Fibroblast of lung (primary cell): ENCODE measurements around the gene AADACL2. TPM values are rescaled to one million over a fixed set of nuclear protein-coding genes. Genes with fewer than 3 reads are reported as not detected.

Source experiments
- DNase-seq, 2 donors: peaks; one replicate each; pipeline versions ENCODE4 v3.0.0 to v3.0.0-alpha.2; 2010; ENCODE audit warnings: low read depth in 2 of 2
- H2AFZ ChIP-seq: 2 replicates; pipeline ENCODE4 v1.5.1; 2012; ENCODE audit warnings: low read length, control low read depth, inconsistent platforms
- H3K27ac ChIP-seq: 2 replicates; pipeline ENCODE4 v1.5.1; 2011; ENCODE audit warnings: low read length, control low read depth; ENCODE audit not compliant: insufficient read depth
- H3K27me3 ChIP-seq: 2 replicates; pipeline ENCODE4 v1.5.1; 2011; ENCODE audit warnings: mild to moderate bottlenecking, low read length; ENCODE audit not compliant: control insufficient read depth, insufficient read depth
- H3K36me3 ChIP-seq: 2 replicates; pipeline ENCODE4 v1.5.1; 2011; ENCODE audit warnings: low read length; ENCODE audit not compliant: control insufficient read depth, insufficient read depth
- H3K4me1 ChIP-seq: 2 replicates; pipeline ENCODE4 v1.5.1; 2011; ENCODE audit warnings: low read length; ENCODE audit not compliant: control insufficient read depth, insufficient read depth; ENCODE audit errors: extremely low read depth
- H3K4me2 ChIP-seq: 2 replicates; pipeline ENCODE4 v1.5.1; 2011; ENCODE audit warnings: low read length, control low read depth; ENCODE audit not compliant: insufficient read depth; ENCODE audit errors: extremely low read depth
- H3K4me3 ChIP-seq, 4 experiments: fragments of 200-600 bp in 1 of 4; sonication (generic) in 1 of 4; replicated peaks in 1 of 4; 2 replicates each; pipeline ENCODE4 v1.5.1; 2011 to 2016; ENCODE audit warnings: low read length in 4 of 4, low read depth in 3 of 4, mild to moderate bottlenecking in 3 of 4, control low read depth in 2 of 4, inconsistent platforms in 1 of 4, mixed read lengths in 1 of 4; ENCODE audit not compliant: insufficient read depth in 1 of 4; ENCODE audit errors: control extremely low read depth in 1 of 4
- H3K79me2 ChIP-seq: 2 replicates; pipeline ENCODE4 v1.5.1; 2012; ENCODE audit warnings: mild to moderate bottlenecking, low read length, inconsistent platforms; ENCODE audit not compliant: control insufficient read depth, insufficient read depth
- H3K9ac ChIP-seq: 2 replicates; pipeline ENCODE4 v1.5.1; 2011; ENCODE audit warnings: mild to moderate bottlenecking, low read length, control low read depth; ENCODE audit not compliant: insufficient read depth
- H3K9me3 ChIP-seq: 2 replicates; pipeline ENCODE4 v1.5.1; 2012; ENCODE audit warnings: low read depth, low read length; ENCODE audit not compliant: control insufficient read depth, insufficient read depth
- H4K20me1 ChIP-seq: 2 replicates; pipeline ENCODE4 v1.5.1; 2011; ENCODE audit warnings: low read length; ENCODE audit not compliant: control insufficient read depth, insufficient read depth; ENCODE audit errors: extremely low read depth
- EZH2 ChIP-seq: IDR thresholded peaks from 2 replicates; pipeline ENCODE4 v1.5.1; 2012; ENCODE audit warnings: low read length, control low read depth, mild to moderate bottlenecking; ENCODE audit errors: missing control alignments
- polyA plus RNA-seq, 2 donors: library from polyadenylated mRNA; depleted of rRNA in 1 of 2; stranded (reverse) in 1 of 2; unstranded in 1 of 2; fragments of >200 nt; gene quantifications; 2 replicates each; pipeline ENCODE4 v1.2.1, GENCODE V29; 2011 to 2012; ENCODE audit warnings: missing spikeins in 1 of 2
- total RNA-seq: library from RNA; depleted of rRNA; stranded (reverse); fragments of >200 nt; gene quantifications from 2 replicates; pipeline ENCODE4 v1.2.1, GENCODE V29; 2014
- TF ChIP-seq, protein P1 (sequence below), 2 donors: IDR thresholded peaks in 1 of 2; conservative IDR thresholded peaks in 1 of 2; 1 replicate in 1 of 2; 2 replicates in 1 of 2; pipeline ENCODE4 v1.5.1; 2011 to 2012; ENCODE audit warnings: low read length in 2 of 2, control low read depth in 1 of 2, inconsistent platforms in 1 of 2, low read depth in 1 of 2, mild to moderate bottlenecking in 1 of 2

The AADACL2 gene
- total and polyA plus RNA-seq, 2 donors (not counting 1 experiment from before 2014, with no cell fraction given), result not detected

- H3K4me3 ChIP-seq, result no peak overlapping the region
- no peak overlapping the region for H2AFZ ChIP-seq
- H3K4me2 ChIP-seq, result no peak overlapping the region
- H3K36me3 ChIP-seq, result no peaks in the 10 kb centered on the region
- TF ChIP-seq, protein P1, sequence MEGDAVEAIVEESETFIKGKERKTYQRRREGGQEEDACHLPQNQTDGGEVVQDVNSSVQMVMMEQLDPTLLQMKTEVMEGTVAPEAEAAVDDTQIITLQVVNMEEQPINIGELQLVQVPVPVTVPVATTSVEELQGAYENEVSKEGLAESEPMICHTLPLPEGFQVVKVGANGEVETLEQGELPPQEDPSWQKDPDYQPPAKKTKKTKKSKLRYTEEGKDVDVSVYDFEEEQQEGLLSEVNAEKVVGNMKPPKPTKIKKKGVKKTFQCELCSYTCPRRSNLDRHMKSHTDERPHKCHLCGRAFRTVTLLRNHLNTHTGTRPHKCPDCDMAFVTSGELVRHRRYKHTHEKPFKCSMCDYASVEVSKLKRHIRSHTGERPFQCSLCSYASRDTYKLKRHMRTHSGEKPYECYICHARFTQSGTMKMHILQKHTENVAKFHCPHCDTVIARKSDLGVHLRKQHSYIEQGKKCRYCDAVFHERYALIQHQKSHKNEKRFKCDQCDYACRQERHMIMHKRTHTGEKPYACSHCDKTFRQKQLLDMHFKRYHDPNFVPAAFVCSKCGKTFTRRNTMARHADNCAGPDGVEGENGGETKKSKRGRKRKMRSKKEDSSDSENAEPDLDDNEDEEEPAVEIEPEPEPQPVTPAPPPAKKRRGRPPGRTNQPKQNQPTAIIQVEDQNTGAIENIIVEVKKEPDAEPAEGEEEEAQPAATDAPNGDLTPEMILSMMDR (conservative IDR thresholded peaks at IDR 0.05 in 1 of 2, IDR thresholded peaks at IDR 0.05 in 1 of 2; ENCODE audit: low read depth in 1 of 2, low read length in 2 of 2), result no peak
- TF ChIP-seq EZH2, result no peak
- no peaks in the 10 kb centered on the region for H3K4me1 ChIP-seq
- no peak overlapping the region for H3K27ac ChIP-seq
- peak; percentile 67 to 87 for DNase-seq
- H3K9ac ChIP-seq, result no peak overlapping the region
- no peaks in the 10 kb centered on the region for H4K20me1 ChIP-seq
- no peaks in the 10 kb centered on the region for H3K9me3 ChIP-seq
- no peaks in the 10 kb centered on the region for H3K79me2 ChIP-seq
- no peaks in the 10 kb centered on the region for H3K27me3 ChIP-seq
Observed at GRCh38 chr3:151795276-151795675, 61.5 kb downstream of the AADACL2 start.

GRCh38 chr3:151796105-151796680 is 62.5 kb downstream of the AADACL2 start:
- no peak overlapping the region for H2AFZ ChIP-seq
- H3K4me2 ChIP-seq, result no peak overlapping the region
- no peaks in the 10 kb centered on the region for H4K20me1 ChIP-seq
- H3K27me3 ChIP-seq, result no peaks in the 10 kb centered on the region
- no peak overlapping the region for H3K9ac ChIP-seq
- H3K9me3 ChIP-seq, result no peaks in the 10 kb centered on the region
- DNase-seq, result peak; percentile 11 to 52
- TF ChIP-seq EZH2, result no peak
- TF ChIP-seq, protein P1 (conservative IDR thresholded peaks at IDR 0.05 in 1 of 2, IDR thresholded peaks at IDR 0.05 in 1 of 2; ENCODE audit: low read depth in 1 of 2, low read length in 2 of 2), result no peak
- no peaks in the 10 kb centered on the region for H3K4me1 ChIP-seq
- H3K79me2 ChIP-seq, result no peaks in the 10 kb centered on the region
- H3K27ac ChIP-seq, result no peak overlapping the region
- H3K36me3 ChIP-seq, result no peaks in the 10 kb centered on the region
- H3K4me3 ChIP-seq, result no peak overlapping the region

DNA sequence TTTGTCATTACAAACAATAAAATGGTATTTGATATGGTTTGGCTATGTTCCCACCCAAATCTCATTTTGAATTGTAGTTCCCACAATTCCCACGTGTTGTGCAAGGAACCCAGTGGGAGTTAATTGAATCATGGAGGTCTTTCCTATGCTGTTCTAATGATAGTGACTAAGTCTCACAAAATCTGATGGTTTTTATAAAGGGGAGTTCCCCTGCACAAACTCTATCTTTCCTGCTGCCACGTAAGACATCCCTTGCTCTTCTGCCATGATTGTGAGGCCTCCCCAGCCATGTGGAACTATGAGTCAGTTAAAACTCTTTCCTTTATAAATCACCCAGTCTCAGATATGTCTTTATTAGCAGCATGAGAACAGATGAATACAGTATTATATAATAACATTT is 64.7 kb downstream of the AADACL2 start:
- no peaks in the 10 kb centered on the region for H3K4me1 ChIP-seq
- H4K20me1 ChIP-seq, result no peaks in the 10 kb centered on the region
- peak in 1 of 2 donors; percentile 28 for DNase-seq
- no peak overlapping the region for H3K4me3 ChIP-seq
- no peaks in the 10 kb centered on the region for H3K27me3 ChIP-seq
- no peak overlapping the region for H2AFZ ChIP-seq
- H3K9me3 ChIP-seq, result no peaks in the 10 kb centered on the region
- H3K27ac ChIP-seq, result no peak overlapping the region
- H3K9ac ChIP-seq, result no peak overlapping the region
- no peaks in the 10 kb centered on the region for H3K36me3 ChIP-seq
- TF ChIP-seq, protein P1 (conservative IDR thresholded peaks at IDR 0.05 in 1 of 2, IDR thresholded peaks at IDR 0.05 in 1 of 2; ENCODE audit: low read depth in 1 of 2, low read length in 2 of 2), result no peak
- TF ChIP-seq EZH2, result no peak
- no peak overlapping the region for H3K4me2 ChIP-seq
- no peaks in the 10 kb centered on the region for H3K79me2 ChIP-seq
